RWPE1 (cell line): ENCODE measurements around the gene NAT8L.

Source experiments
- CTCF ChIA-PET: fragments of 350-600 bp; sonication (Branson Sonifier 250); formaldehyde crosslinking; extraction: SDS; loops from one replicate; lab custom pipeline; 2021; lab: Yijun Ruan, JAX
- POLR2A ChIA-PET: fragments of 400-600 bp; formaldehyde crosslinking; extraction: SDS; loops from one replicate; lab custom pipeline; 2020; ENCODE audit warnings: antibody characterized with exemption; ENCODE audit not compliant: low non-redundant PET; lab: Yijun Ruan, JAX
- DNase-seq: peaks from one replicate; pipeline ENCODE4 v3.0.0; 2012; ENCODE audit warnings: low spot score
- H3K27ac ChIP-seq: fragments of 450-650 bp; 2 replicates; pipeline ENCODE4 v1.5.1; 2017
- CTCF ChIP-seq: fragments of 450-650 bp; conservative IDR thresholded peaks from 2 replicates; pipeline ENCODE4 v1.5.1; 2017; ENCODE audit warnings: low read depth, mild to moderate bottlenecking

Gene NAT8L

GRCh38 chr4:2084316-2084715 lies 25.2 kb downstream of the NAT8L start:
- ChIA-PET CTCF (no interaction called here), POLR2A (interaction anchor here (0.5 kb wide), 1 partner anchor 19 kb away, joined by 3 read pairs; no protein-coding TSS in a partner anchor)
- DNase-seq, result no peak
- H3K27ac ChIP-seq, result no peak overlapping the region
- TF ChIP-seq CTCF, result no peak

GRCh38 chr4:2085496-2085901 lies 26.4 kb downstream of the NAT8L start:
- ChIA-PET POLR2A (no interaction called here), CTCF (no interaction called here)
- no peak for TF ChIP-seq CTCF
- no peak overlapping the region for H3K27ac ChIP-seq
- peak; percentile 4 for DNase-seq

- no peak for DNase-seq
- TF ChIP-seq CTCF, result no peak
- ChIA-PET POLR2A (no interaction called here), CTCF (interaction anchor here (0.6 kb wide), 1 partner anchor 342 kb away, joined by 3 read pairs; no protein-coding TSS in a partner anchor)
- no peak overlapping the region for H3K27ac ChIP-seq
Measured at GRCh38 chr4:2087170-2087569, 28.0 kb downstream of the NAT8L start.

GRCh38 chr4:2089222-2089621 lies 30.1 kb downstream of the NAT8L start:
- ChIA-PET CTCF (no interaction called here), POLR2A (no interaction called here)
- no peak overlapping the region for H3K27ac ChIP-seq
- no peak for TF ChIP-seq CTCF
- DNase-seq, result no peak

GRCh38 chr4:2090642-2091041 lies 31.5 kb downstream of the NAT8L start:
- ChIA-PET POLR2A (no interaction called here), CTCF (no interaction called here)
- H3K27ac ChIP-seq, result no peak overlapping the region
- no peak for DNase-seq
- no peak for TF ChIP-seq CTCF

GRCh38 chr4:2091990-2092668 lies 33.0 kb downstream of the NAT8L start:
- H3K27ac ChIP-seq, result no peak overlapping the region
- TF ChIP-seq CTCF, result no peak
- ChIA-PET POLR2A (no interaction called here), CTCF (interaction anchor here (0.6 kb wide), 1 partner anchor 90 kb away, joined by 3 read pairs; no protein-coding TSS in a partner anchor)
- no peak for DNase-seq
